CD8-positive, alpha-beta memory T cell (primary cell): ENCODE data around the gene CUX1. TPM values are rescaled to one million over a fixed set of nuclear protein-coding genes. Genes with fewer than 3 reads are reported as not detected.
A peak's percentile ranks its signal among the peaks of the same experiment; 100 is the strongest.

Experiments
- CTCF ChIA-PET: fragments of 350-600 bp; sonication (Branson Sonifier 250); formaldehyde crosslinking; loops from one replicate; lab custom pipeline; 2021; ENCODE audit warnings: antibody characterized with exemption; lab: Charles Lee
- POLR2A ChIA-PET: fragments of 350-600 bp; sonication (Branson Sonifier 250); formaldehyde crosslinking; loops from one replicate; lab custom pipeline; 2021; ENCODE audit warnings: antibody characterized with exemption; lab: Charles Lee
- DNase-seq, 5 donors: peaks; one replicate each; pipeline versions ENCODE4 v3.0.0 to v3.0.0-alpha.2; 2020 to 2022; ENCODE audit warnings: mixed read lengths in 1 of 5
- H3K27ac ChIP-seq: one replicate; pipeline ENCODE4 v1.7.0; 2013; ENCODE audit warnings: low read depth, mild to moderate bottlenecking, low read length, moderate library complexity
- H3K27me3 ChIP-seq: 2 replicates; pipeline ENCODE4 v1.7.0; 2013; ENCODE audit warnings: low read length, mild to moderate bottlenecking; ENCODE audit not compliant: insufficient read depth, poor library complexity, severe bottlenecking
- H3K36me3 ChIP-seq: 2 replicates; pipeline ENCODE4 v1.7.0; 2013; ENCODE audit warnings: mild to moderate bottlenecking, low read length, moderate library complexity; ENCODE audit not compliant: insufficient read depth
- H3K4me1 ChIP-seq: 2 replicates; pipeline ENCODE4 v1.7.0; 2013; ENCODE audit warnings: mild to moderate bottlenecking, low read length, moderate library complexity; ENCODE audit not compliant: insufficient read depth
- H3K4me3 ChIP-seq: 2 replicates; pipeline ENCODE4 v1.7.0; 2013; ENCODE audit warnings: mild to moderate bottlenecking, low read length
- H3K9me3 ChIP-seq: 2 replicates; pipeline ENCODE4 v1.7.0; 2013; ENCODE audit warnings: mild to moderate bottlenecking, low read length
- H3K27ac Mint-ChIP-seq, 8 donors: one replicate each; pipeline ENCODE4 v1.8.0; 2020 to 2021; ENCODE audit warnings: mixed read lengths in 8 of 8, mild to moderate bottlenecking in 6 of 8, inconsistent platforms in 3 of 8, moderate library complexity in 3 of 8
- H3K27me3 Mint-ChIP-seq, 2 donors: one replicate each; pipeline ENCODE4 v1.8.0; 2020 to 2021; ENCODE audit warnings: mixed read lengths in 2 of 2, mild to moderate bottlenecking in 1 of 2, moderate library complexity in 1 of 2
- H3K36me3 Mint-ChIP-seq, 3 donors: one replicate each; pipeline ENCODE4 v1.8.0; 2020 to 2021; ENCODE audit warnings: mixed read lengths in 3 of 3, inconsistent platforms in 1 of 3, mild to moderate bottlenecking in 1 of 3
- H3K4me1 Mint-ChIP-seq, 3 donors: one replicate each; pipeline ENCODE4 v1.8.0; 2020 to 2021; ENCODE audit warnings: mixed read lengths in 3 of 3, inconsistent platforms in 1 of 3, mild to moderate bottlenecking in 1 of 3
- H3K4me3 Mint-ChIP-seq, 7 donors: one replicate each; pipeline ENCODE4 v1.8.0; 2020 to 2021; ENCODE audit warnings: mixed read lengths in 7 of 7, mild to moderate bottlenecking in 6 of 7, moderate library complexity in 4 of 7, inconsistent platforms in 2 of 7
- H3K9me3 Mint-ChIP-seq, 5 donors: one replicate each; pipeline ENCODE4 v1.8.0; 2020 to 2022; ENCODE audit warnings: mixed read lengths in 5 of 5, mild to moderate bottlenecking in 3 of 5, moderate library complexity in 2 of 5, inconsistent platforms in 1 of 5
- polyA plus RNA-seq: library from polyadenylated mRNA; unstranded; fragments of 300-500 nt; fragmentation: Illumina TruSeq; gene quantifications from one replicate; pipeline ENCODE4 v1.2.3, GENCODE V29; 2021
- total RNA-seq, 2 experiments: library from RNA; stranded (reverse); gene quantifications; one replicate each; pipeline ENCODE4 v1.2.3, GENCODE V29; 2021

Gene CUX1
- total and polyA plus RNA-seq, 3 experiments from 2014 or later, result 23.2 to 26.4 (median 23.6) TPM

DNA sequence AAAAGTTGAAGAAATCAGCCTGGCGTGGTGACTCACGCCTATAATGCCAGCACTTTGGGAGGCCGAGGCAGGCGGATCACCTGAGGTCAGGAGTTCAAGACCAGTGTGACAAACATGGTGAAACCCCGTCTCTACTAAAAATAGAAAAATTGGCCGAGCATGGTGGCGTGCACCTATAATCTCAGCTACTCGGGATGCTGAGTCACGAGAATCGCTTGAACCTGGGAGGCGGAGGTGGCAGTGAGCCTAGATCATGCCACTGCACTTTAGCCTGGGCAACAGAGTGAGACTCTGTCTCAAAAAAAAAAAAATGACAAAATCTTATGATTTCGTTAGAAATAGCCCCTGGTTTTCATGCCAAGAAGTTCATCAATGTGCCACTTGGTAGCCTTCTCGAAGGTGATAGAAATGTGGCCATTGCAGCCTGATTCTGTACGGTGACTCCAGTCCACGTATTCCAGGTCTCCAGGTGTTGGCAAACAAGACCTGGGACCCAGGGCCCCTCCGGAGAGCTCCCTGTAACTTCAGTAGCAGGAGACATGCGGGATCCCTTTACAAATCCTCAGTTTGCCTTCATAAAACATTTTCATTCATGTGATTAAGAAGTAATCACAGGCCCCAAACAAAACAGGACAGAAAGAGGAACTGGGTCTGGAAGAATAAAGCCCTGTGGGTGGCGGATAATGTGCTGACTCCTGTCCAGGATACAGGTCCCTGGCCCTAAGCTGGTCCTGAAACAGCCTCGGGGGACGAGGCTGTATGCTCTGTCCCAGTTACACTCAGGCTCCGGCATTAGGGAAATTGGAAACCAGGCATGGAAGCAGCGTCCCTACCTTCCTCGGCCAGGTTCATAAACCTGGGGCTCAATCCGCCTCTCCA, 262.0 kb downstream of the CUX1 start:
- no peaks in the 10 kb centered on the region for H3K36me3 ChIP-seq
- no peaks in the 10 kb centered on the region for H3K27me3 ChIP-seq
- CTCF ChIA-PET, result no interaction called here
- POLR2A ChIA-PET, result no interaction called here
- H3K27ac Mint-ChIP-seq, result peak overlapping the region in 1 of 8 donors; percentile 24
- peaks cover 7 to 15% (median 7%) of the 10 kb centered on the region in 5 donors for H3K9me3 Mint-ChIP-seq
- H3K27ac ChIP-seq, result no peak overlapping the region
- H3K4me1 Mint-ChIP-seq, result peaks cover 0 to 8% (median 3%) of the 10 kb centered on the region in 3 donors
- no peak overlapping the region for H3K4me3 ChIP-seq
- H3K36me3 Mint-ChIP-seq, result peaks cover 29 to 47% (median 39%) of the 10 kb centered on the region in 3 donors
- no peaks in the 10 kb centered on the region for H3K27me3 Mint-ChIP-seq
- H3K4me3 Mint-ChIP-seq, result peak overlapping the region in 1 of 7 donors; percentile 13
- DNase-seq, result peak in 1 of 5 donors; percentile 20
- no peaks in the 10 kb centered on the region for H3K4me1 ChIP-seq
- H3K9me3 ChIP-seq, result no peaks in the 10 kb centered on the region

DNA sequence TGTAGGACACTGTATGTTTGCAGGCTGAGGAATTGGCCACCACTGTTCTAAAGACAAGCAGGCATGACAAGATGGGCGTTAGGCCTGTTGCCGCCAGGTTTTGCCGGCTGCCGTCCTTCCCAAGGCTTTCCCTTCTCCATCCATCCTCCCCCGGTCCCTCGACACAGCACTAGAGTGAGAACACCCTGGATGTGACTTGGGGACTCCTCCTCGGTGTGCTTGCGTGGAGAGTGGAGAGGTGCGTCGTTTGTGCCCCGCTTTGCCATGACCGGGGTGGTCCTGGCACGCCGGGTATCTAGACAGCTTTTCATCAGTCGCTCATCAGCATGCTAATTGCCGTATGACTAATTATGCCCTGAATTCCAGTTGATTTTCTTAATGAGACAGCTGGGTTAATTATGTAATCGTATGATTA, 262.6 kb downstream of the CUX1 start:
- POLR2A ChIA-PET, result no interaction called here
- peaks cover 0 to 8% (median 3%) of the 10 kb centered on the region in 3 donors for H3K4me1 Mint-ChIP-seq

DNA sequence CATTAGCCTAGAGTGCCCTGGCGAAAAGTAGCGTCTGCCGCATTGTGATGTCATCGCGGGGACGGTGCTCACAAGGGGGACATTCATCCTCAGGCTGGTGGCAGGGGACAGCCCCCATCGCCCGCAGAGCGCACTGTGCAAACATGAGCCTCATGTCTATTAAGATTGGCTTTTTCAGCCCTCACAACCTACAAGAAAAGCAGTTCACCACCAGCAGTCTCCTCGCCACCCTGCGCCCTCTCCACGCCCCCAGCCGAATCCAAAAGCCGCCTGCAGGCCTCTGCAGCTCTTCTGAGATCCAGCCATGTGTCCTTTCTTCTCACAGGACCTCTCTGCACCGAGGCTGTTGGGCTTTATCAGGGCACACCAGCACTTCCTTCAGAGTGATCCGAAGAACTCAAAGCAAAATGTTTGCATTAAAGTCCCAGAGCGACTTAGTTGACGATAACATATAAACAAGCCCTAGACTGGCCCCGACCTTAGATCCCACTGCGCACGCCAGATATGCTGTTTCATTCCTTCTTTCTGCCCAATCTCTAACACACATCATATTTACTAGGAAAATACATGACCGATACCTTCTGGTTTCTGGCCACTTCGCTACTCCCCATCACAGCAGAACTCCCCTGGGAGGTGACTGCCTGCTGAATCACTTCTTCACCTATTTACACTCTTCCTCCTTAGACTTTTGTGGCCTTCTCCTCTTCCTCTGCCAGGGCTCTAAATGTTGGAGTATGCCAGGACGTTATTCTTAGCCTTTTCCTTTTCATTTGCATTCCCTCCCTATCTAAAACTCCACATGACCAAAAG, 263.2 kb downstream of the CUX1 start:
- Mint-ChIP-seq H3K4me1 (peaks cover 0 to 6% (median 3%) of the 10 kb centered on the region in 3 donors), H3K4me3 (no peak overlapping the region), H3K27ac (peak overlapping the region in 1 of 8 donors; percentile 73), H3K36me3 (peaks cover 28 to 47% (median 45%) of the 10 kb centered on the region in 3 donors), H3K27me3 (no peaks in the 10 kb centered on the region), H3K9me3 (peaks cover 7 to 15% (median 12%) of the 10 kb centered on the region in 5 donors)
- Histone ChIP-seq H3K27ac (no peak overlapping the region), H3K9me3 (no peaks in the 10 kb centered on the region), H3K4me3 (no peak overlapping the region), H3K4me1 (no peaks in the 10 kb centered on the region), H3K27me3 (no peaks in the 10 kb centered on the region), H3K36me3 (no peaks in the 10 kb centered on the region)
- POLR2A ChIA-PET, result no interaction called here
- CTCF ChIA-PET, result no interaction called here
- no peak for DNase-seq

More for the DNA sequence above, 262.6 kb downstream of the CUX1 start:
- Mint-ChIP-seq H3K27ac (no peak overlapping the region), H3K4me3 (no peak overlapping the region), H3K36me3 (peaks cover 30 to 46% (median 45%) of the 10 kb centered on the region in 3 donors), H3K27me3 (no peaks in the 10 kb centered on the region), H3K9me3 (peaks cover 7 to 15% (median 8%) of the 10 kb centered on the region in 5 donors)
- no peak overlapping the region for H3K4me3 ChIP-seq
- peak in 1 of 5 donors; percentile 36 for DNase-seq
- CTCF ChIA-PET, result no interaction called here
- no peaks in the 10 kb centered on the region for H3K27me3 ChIP-seq
- no peaks in the 10 kb centered on the region for H3K9me3 ChIP-seq
- H3K27ac ChIP-seq, result no peak overlapping the region
- H3K36me3 ChIP-seq, result no peaks in the 10 kb centered on the region
- H3K4me1 ChIP-seq, result no peaks in the 10 kb centered on the region

DNA sequence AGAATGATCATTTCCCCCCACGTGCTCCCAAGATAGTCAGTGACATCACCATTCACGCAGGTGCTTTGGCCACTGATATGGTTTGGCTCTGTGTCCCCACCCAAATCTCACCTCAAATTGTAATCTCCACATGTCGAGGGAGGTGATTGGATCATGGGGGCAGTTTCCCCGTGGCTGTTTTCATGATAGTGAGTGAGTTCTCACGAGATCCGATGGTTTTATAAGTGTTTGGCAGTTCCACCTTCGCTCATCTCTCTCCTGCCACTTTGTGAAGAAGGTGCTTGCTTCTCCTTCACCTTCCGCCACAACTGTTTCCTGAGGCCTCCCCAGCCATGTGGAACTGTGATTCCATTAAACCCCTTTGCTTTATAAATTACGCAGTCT, 263.8 kb downstream of the CUX1 start:
- no peak for DNase-seq
- no peaks in the 10 kb centered on the region for H3K36me3 ChIP-seq
- Mint-ChIP-seq H3K9me3 (peaks cover 7 to 18% (median 15%) of the 10 kb centered on the region in 5 donors), H3K36me3 (peaks cover 28 to 49% (median 46%) of the 10 kb centered on the region in 3 donors), H3K4me3 (no peak overlapping the region), H3K4me1 (peaks cover 0 to 6% (median 3%) of the 10 kb centered on the region in 3 donors), H3K27me3 (no peaks in the 10 kb centered on the region), H3K27ac (no peak overlapping the region)
- no peaks in the 10 kb centered on the region for H3K4me1 ChIP-seq
- H3K4me3 ChIP-seq, result no peak overlapping the region
- ChIA-PET CTCF (no interaction called here), POLR2A (no interaction called here)
- no peaks in the 10 kb centered on the region for H3K27me3 ChIP-seq
- H3K9me3 ChIP-seq, result no peaks in the 10 kb centered on the region
- no peak overlapping the region for H3K27ac ChIP-seq

DNA sequence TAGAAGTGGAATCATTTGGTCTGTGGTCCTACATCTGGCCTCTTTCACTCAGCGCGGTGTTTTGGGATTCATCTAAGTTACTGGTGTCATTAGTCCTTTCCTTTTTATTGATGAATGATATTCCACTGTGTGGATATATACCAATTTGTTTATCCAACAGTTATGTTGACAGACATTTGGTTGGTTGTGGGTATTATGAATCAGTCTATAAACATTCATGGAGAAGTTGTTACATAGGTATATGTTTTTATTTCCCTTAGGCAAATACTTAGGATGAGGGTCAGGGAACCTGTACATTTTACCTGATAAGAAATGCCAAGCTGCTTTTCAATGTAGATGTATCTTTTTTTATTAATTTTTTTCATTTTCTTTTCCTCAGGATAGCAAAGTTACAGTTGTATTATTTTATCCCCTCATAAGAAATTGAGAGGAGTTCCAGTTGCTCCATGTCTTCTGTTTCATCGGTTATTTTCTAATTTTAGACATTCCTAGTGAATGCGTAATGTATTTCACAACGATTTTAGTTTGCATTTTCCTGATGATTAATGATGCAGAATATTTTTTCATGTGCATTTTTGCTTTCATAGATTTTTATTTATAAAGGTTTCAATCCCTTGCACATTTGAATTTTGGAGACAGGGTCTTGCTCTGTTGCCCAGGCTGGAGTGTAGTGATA, 265.4 kb downstream of the CUX1 start:
- Histone ChIP-seq H3K9me3 (no peaks in the 10 kb centered on the region), H3K4me3 (no peak overlapping the region), H3K36me3 (no peaks in the 10 kb centered on the region), H3K4me1 (no peaks in the 10 kb centered on the region), H3K27me3 (no peaks in the 10 kb centered on the region), H3K27ac (no peak overlapping the region)
- no peaks in the 10 kb centered on the region for H3K4me1 Mint-ChIP-seq
- no peak for DNase-seq
- no peak overlapping the region for H3K27ac Mint-ChIP-seq
- H3K36me3 Mint-ChIP-seq, result peaks cover 25 to 59% (median 43%) of the 10 kb centered on the region in 3 donors
- H3K9me3 Mint-ChIP-seq, result peaks cover 7 to 19% (median 16%) of the 10 kb centered on the region in 5 donors
- POLR2A ChIA-PET, result no interaction called here
- no peaks in the 10 kb centered on the region for H3K27me3 Mint-ChIP-seq
- no peak overlapping the region for H3K4me3 Mint-ChIP-seq
- CTCF ChIA-PET, result no interaction called here

DNA sequence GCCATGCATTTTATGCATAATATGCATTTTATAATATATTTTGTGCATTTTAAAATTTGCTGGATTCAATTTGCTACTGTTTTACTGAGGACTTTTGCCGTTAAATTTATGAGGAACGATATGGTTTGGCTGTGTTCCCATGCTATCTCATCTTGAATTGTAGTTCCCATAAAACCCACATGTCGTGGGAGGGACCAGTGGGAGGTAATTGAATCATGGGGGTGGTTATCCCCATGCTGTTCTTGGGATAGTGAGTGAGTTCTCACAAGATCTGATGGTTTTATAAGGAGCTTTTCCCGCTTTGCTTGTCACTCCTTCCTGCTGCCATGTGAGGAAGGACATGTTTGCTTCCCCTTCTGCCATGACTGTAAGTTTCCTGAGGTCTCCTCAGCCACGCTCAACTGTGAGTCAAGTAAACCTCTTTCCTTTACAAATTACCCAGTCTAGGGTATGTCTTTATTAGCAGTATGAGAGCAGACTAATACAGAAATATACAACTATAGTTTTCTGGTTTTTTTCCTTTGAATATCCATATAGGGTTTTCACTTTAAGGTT, 267.9 kb downstream of the CUX1 start:
- Histone ChIP-seq H3K4me1 (no peaks in the 10 kb centered on the region), H3K27me3 (no peaks in the 10 kb centered on the region), H3K9me3 (no peaks in the 10 kb centered on the region), H3K27ac (no peak overlapping the region), H3K4me3 (no peak overlapping the region), H3K36me3 (no peaks in the 10 kb centered on the region)
- Mint-ChIP-seq H3K4me3 (no peak overlapping the region), H3K36me3 (peaks cover 32 to 70% (median 45%) of the 10 kb centered on the region in 3 donors), H3K27me3 (no peaks in the 10 kb centered on the region), H3K27ac (no peak overlapping the region), H3K4me1 (peaks cover 0 to 6% (median 0%) of the 10 kb centered on the region in 3 donors), H3K9me3 (peaks cover 15 to 31% (median 24%) of the 10 kb centered on the region in 5 donors)
- no peak for DNase-seq
- ChIA-PET CTCF (no interaction called here), POLR2A (no interaction called here)

DNA sequence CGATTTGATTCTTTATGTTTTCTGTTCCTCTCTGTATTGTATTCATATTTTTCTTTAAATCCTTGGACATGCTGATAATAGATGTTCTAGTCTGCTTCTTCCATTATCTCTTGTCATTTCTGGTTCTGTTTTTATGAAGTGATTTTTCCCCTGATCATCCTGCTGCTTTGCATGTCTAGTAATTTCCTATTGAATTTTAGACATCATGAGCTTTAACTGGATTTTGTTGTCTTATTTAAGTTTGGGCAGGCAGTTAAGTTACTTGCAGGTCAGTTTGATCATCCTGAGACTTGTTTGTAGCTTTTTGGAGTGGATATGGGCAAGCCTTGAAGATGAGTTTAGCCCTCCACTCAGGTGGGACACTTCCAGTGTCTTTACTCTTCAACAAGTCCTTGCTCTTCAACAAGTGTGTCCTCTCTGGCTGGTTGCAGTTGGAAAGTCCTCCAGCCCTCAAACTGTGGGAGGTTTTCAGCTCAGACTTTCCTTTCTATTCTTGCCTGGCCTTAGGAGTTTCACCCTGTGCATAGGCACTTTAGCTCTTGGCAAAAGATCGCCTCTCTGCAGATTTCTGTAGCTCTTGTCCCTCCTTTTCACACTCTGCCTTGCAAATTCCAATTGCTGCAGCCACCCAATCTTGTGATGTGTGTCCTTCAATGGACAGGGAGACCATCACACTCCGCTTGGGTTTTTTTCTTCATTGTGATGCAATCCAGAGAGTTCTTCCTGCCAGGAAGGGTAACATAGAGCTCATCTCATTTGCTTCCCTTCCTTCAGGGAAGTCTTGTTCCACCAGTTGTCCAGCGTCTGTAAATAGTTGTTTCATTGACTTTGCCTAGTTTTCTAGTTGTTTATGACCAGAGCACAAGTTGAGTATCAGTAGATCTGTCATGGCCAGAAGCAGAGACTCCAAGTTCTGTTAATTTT, 272.0 kb downstream of the CUX1 start:
- H3K27ac Mint-ChIP-seq, result peak overlapping the region in 1 of 8 donors; percentile 61
- H3K4me1 Mint-ChIP-seq, result peaks cover 0 to 10% (median 0%) of the 10 kb centered on the region in 3 donors
- no peaks in the 10 kb centered on the region for H3K9me3 ChIP-seq
- no peaks in the 10 kb centered on the region for H3K36me3 ChIP-seq
- no peak overlapping the region for H3K4me3 ChIP-seq
- no peak for DNase-seq
- peaks cover 14 to 38% (median 26%) of the 10 kb centered on the region in 3 donors for H3K36me3 Mint-ChIP-seq
- no peaks in the 10 kb centered on the region for H3K27me3 ChIP-seq
- no peaks in the 10 kb centered on the region for H3K4me1 ChIP-seq
- ChIA-PET POLR2A (interaction anchor here (0.6 kb wide), 1 partner anchor 75 kb away, joined by 7 read pairs; no protein-coding TSS in a partner anchor), CTCF (no interaction called here)
- H3K9me3 Mint-ChIP-seq, result peaks cover 10 to 18% (median 16%) of the 10 kb centered on the region in 5 donors
- no peak overlapping the region for H3K27ac ChIP-seq
- H3K27me3 Mint-ChIP-seq, result no peaks in the 10 kb centered on the region
- H3K4me3 Mint-ChIP-seq, result no peak overlapping the region
